Spleen (tissue), 11 donors: ENCODE data around the gene SECISBP2L. TPM values are rescaled to one million over a fixed set of nuclear protein-coding genes. Genes with fewer than 3 reads are reported as not detected.

Experiments
- DNase-seq: peaks from one replicate; pipeline ENCODE4 v3.0.0-alpha.2; 2020
- H3K27ac ChIP-seq, 8 donors: fragments of 200-600 bp; sonication (generic) in 7 of 8; 1 replicate in 4 of 8; 2 replicates in 4 of 8; pipeline versions ENCODE4 v1.5.0 to v1.8.0; 2016 to 2021; ENCODE audit warnings: inconsistent platforms in 4 of 8, mild to moderate bottlenecking in 4 of 8, moderate library complexity in 1 of 8
- H3K27me3 ChIP-seq, 7 donors: fragments of 200-600 bp; sonication (generic) in 6 of 7; replicated peaks in 1 of 7; 1 replicate in 4 of 7; 2 replicates in 3 of 7; pipeline versions ENCODE4 v1.5.0 to v1.8.0; 2016 to 2021; ENCODE audit warnings: inconsistent platforms in 3 of 7, mild to moderate bottlenecking in 1 of 7
- H3K36me3 ChIP-seq, 6 donors: fragments of 200-600 bp; sonication (generic) in 5 of 6; 1 replicate in 4 of 6; 2 replicates in 2 of 6; pipeline versions ENCODE4 v1.5.0 to v1.8.0; 2016 to 2021; ENCODE audit warnings: inconsistent platforms in 2 of 6
- H3K4me1 ChIP-seq, 6 donors: fragments of 200-600 bp; sonication (generic) in 5 of 6; 1 replicate in 3 of 6; 2 replicates in 3 of 6; pipeline versions ENCODE4 v1.5.0 to v1.8.0; 2016 to 2021; ENCODE audit warnings: inconsistent platforms in 3 of 6
- H3K4me3 ChIP-seq, 8 donors: fragments of 200-600 bp; sonication (generic) in 7 of 8; 1 replicate in 4 of 8; 2 replicates in 4 of 8; pipeline versions ENCODE4 v1.5.0 to v1.8.0; 2016 to 2021; ENCODE audit warnings: inconsistent platforms in 4 of 8, mild to moderate bottlenecking in 4 of 8, moderate library complexity in 2 of 8
- H3K9me3 ChIP-seq, 8 donors: fragments of 200-600 bp; sonication (generic) in 7 of 8; 1 replicate in 4 of 8; 2 replicates in 4 of 8; pipeline versions ENCODE4 v1.5.0 to v1.8.0; 2016 to 2021; ENCODE audit warnings: inconsistent platforms in 4 of 8
- CTCF ChIP-seq, 11 experiments: fragments of 200-600 bp in 7 of 11; fragments of 450-650 bp in 4 of 11; sonication (generic) in 4 of 11; IDR thresholded peaks in 8 of 11; conservative IDR thresholded peaks in 3 of 11; 1 replicate in 7 of 11; 2 replicates in 4 of 11; pipeline versions ENCODE4 v1.4.0 to v1.8.0; 2016 to 2021; ENCODE audit warnings: antibody characterized with exemption in 11 of 11, inconsistent platforms in 4 of 11, mild to moderate bottlenecking in 1 of 11
- POLR2A ChIP-seq, 3 donors: fragments of 450-650 bp; IDR thresholded peaks; one replicate each; pipeline ENCODE4 v1.5.1; 2017; ENCODE audit warnings: antibody characterized with exemption in 3 of 3, mild to moderate bottlenecking in 1 of 3
- POLR2AphosphoS5 ChIP-seq, 3 donors: sonication (generic); formaldehyde crosslinking; IDR thresholded peaks; one replicate each; pipeline ENCODE4 v1.5.1; 2017; ENCODE audit warnings: antibody characterized with exemption in 3 of 3
- WGBS, 5 donors: extraction: QIAGEN DNeasy Blood & Tissue Kit in 3 of 5; methylation state at CpG; one replicate each; pipeline versions ENCODE4 v1.1.5 to v1.1.7; 2013 to 2018; 5-methylcytosine and 5-hydroxymethylcytosine counted together
- intact Hi-C: fragments of 100-400 bp; cut with DNase I; formaldehyde crosslinking; loops from one replicate; pipeline ENCODE4 v1.15.0; 2023; ENCODE audit warnings: low total_unique reads
- polyA plus RNA-seq, 3 donors: library from polyadenylated mRNA; stranded (reverse); fragments of 200-250 nt; gene quantifications; one replicate each; pipeline ENCODE4 v1.2.1, GENCODE V29; 2013
- total RNA-seq, 7 donors: library from RNA; depleted of rRNA in 3 of 7; stranded (reverse); fragments of >200 nt in 3 of 7; fragmentation: NEBNext Ultra II Directional in 4 of 7; extraction: Animal tissue kit (Norgen Biotek cat#: 25700) in 4 of 7; gene quantifications; one replicate each; pipeline versions ENCODE4 v1.1.0 to v1.2.1, GENCODE V29; 2016 to 2021
- donor health status: healthy with polysubstance abuse.
- donor health status: DM: no; HTN: no; CAD: no; lungs with moderate emphysema.
- donor health status: DM: no; HTN: no; CAD: no.
- donor health status: Bipolar disorder and iron deficiency.
- donor health status: healthy.
- donor health status: DM: no; HTN: no; CAD: no.
- donor health status: DM: yes; HTN: yes; CAD: no.

Gene SECISBP2L
- total and polyA plus RNA-seq, 10 donors = 5.6 to 58.7 (median 47.1) TPM

GRCh38 chr15:49064884-49065283 lies 18.6 kb upstream of the SECISBP2L start:
- Histone ChIP-seq H3K27ac (no peak overlapping the region), H3K9me3 (no peaks in the 10 kb centered on the region), H3K4me1 (peaks cover 0 to 15% (median 5%) of the 10 kb centered on the region in 6 donors), H3K4me3 (no peak overlapping the region), H3K36me3 (no peaks in the 10 kb centered on the region), H3K27me3 (peaks cover 0 to 13% (median 0%) of the 10 kb centered on the region in 7 donors)
- TF ChIP-seq POLR2AphosphoS5 (IDR thresholded peaks at IDR 0.05) (no peak), CTCF (IDR thresholded peaks at IDR 0.05 in 8 of 11, conservative IDR thresholded peaks at IDR 0.05 in 3 of 11) (no peak), POLR2A (IDR thresholded peaks at IDR 0.05) (no peak)
- intact Hi-C loops = no loop called here
- WGBS, 5 donors = 79 to 91% (median 87%) methylated on average over 3 of the region's 3 CpGs
- DNase-seq = no peak

GRCh38 chr15:49064281-49064653 lies 18.0 kb upstream of the SECISBP2L start:
- intact Hi-C loops = no loop called here
- Histone ChIP-seq H3K27me3 (peaks cover 0 to 9% (median 0%) of the 10 kb centered on the region in 7 donors), H3K9me3 (no peaks in the 10 kb centered on the region), H3K27ac (no peak overlapping the region), H3K4me1 (peaks cover 0 to 15% (median 5%) of the 10 kb centered on the region in 6 donors), H3K4me3 (no peak overlapping the region), H3K36me3 (no peaks in the 10 kb centered on the region)
- TF ChIP-seq POLR2A (IDR thresholded peaks at IDR 0.05) (no peak), CTCF (IDR thresholded peaks at IDR 0.05 in 8 of 11, conservative IDR thresholded peaks at IDR 0.05 in 3 of 11) (no peak), POLR2AphosphoS5 (IDR thresholded peaks at IDR 0.05) (no peak)
- WGBS, 5 donors = 65 to 84% (median 82%) methylated on average over 3 of the region's 3 CpGs
- DNase-seq = no peak

- Histone ChIP-seq H3K4me1 (peaks cover 0 to 15% (median 5%) of the 10 kb centered on the region in 6 donors), H3K4me3 (no peak overlapping the region), H3K9me3 (no peaks in the 10 kb centered on the region), H3K27me3 (peaks cover 0 to 3% (median 0%) of the 10 kb centered on the region in 7 donors), H3K27ac (no peak overlapping the region), H3K36me3 (no peaks in the 10 kb centered on the region)
- TF ChIP-seq POLR2A (IDR thresholded peaks at IDR 0.05) (no peak), CTCF (IDR thresholded peaks at IDR 0.05 in 8 of 11, conservative IDR thresholded peaks at IDR 0.05 in 3 of 11) (no peak), POLR2AphosphoS5 (IDR thresholded peaks at IDR 0.05) (peak in 1 of 3 donors; percentile 16)
- 50 to 69% (median 64%) methylated on average over 14 of the region's 14 CpGs for WGBS, 5 donors
- intact Hi-C loops = no loop called here
- no peak for DNase-seq
Observed at GRCh38 chr15:49063402-49064280, 17.4 kb upstream of the SECISBP2L start.

GRCh38 chr15:49062900-49063299 lies 16.7 kb upstream of the SECISBP2L start:
- no peaks in the 10 kb centered on the region for H3K27me3 ChIP-seq
- DNase-seq = no peak
- no peak overlapping the region for H3K4me3 ChIP-seq

More at GRCh38 chr15:49062900-49063299, 16.7 kb upstream of the SECISBP2L start:
- intact Hi-C loops = no loop called here
- Histone ChIP-seq H3K4me1 (peaks cover 0 to 15% (median 5%) of the 10 kb centered on the region in 6 donors), H3K9me3 (no peaks in the 10 kb centered on the region), H3K36me3 (no peaks in the 10 kb centered on the region), H3K27ac (no peak overlapping the region)
- 81 to 88% (median 82%) methylated on average over 13 of the region's 13 CpGs for WGBS, 5 donors
- no peak for TF ChIP-seq CTCF (IDR thresholded peaks at IDR 0.05 in 8 of 11, conservative IDR thresholded peaks at IDR 0.05 in 3 of 11)
- no peak for TF ChIP-seq POLR2AphosphoS5 (IDR thresholded peaks at IDR 0.05)
- no peak for TF ChIP-seq POLR2A (IDR thresholded peaks at IDR 0.05)
